ENCODE data around the gene GRM7.

GRCh38 chr3:7205535-7205934 is 344.6 kb downstream of the GRM7 start:
- TF ChIP-seq CTCF (IDR thresholded peaks at IDR 0.05): no peak
- no peak for TF ChIP-seq POLR2A (IDR thresholded peaks at IDR 0.05)
